Thymus (tissue), 11 donors: ENCODE results near the gene LENG8. TPM values are rescaled to one million over a fixed set of nuclear protein-coding genes. Genes with fewer than 3 reads are reported as not detected.

Source experiments
- DNase-seq, 9 donors: peaks; one replicate each; pipeline ENCODE4 v3.0.0-alpha.2; 2013; ENCODE audit warnings: low spot score in 9 of 9, low read depth in 6 of 9, missing footprints in 1 of 9
- H3K27ac ChIP-seq, 2 donors: one replicate each; pipeline ENCODE4 v1.5.1; 2013; ENCODE audit warnings: control low read depth in 1 of 2, low read depth in 1 of 2, low read length in 1 of 2, mild to moderate bottlenecking in 1 of 2, moderate library complexity in 1 of 2
- H3K27me3 ChIP-seq, 2 donors: one replicate each; pipeline ENCODE4 v1.5.1; 2013; ENCODE audit warnings: low read length in 1 of 2; ENCODE audit not compliant: control insufficient read depth in 2 of 2, insufficient read depth in 1 of 2
- H3K36me3 ChIP-seq, 2 donors: one replicate each; pipeline ENCODE4 v1.5.1; 2013; ENCODE audit warnings: low read length in 1 of 2, mild to moderate bottlenecking in 1 of 2, moderate library complexity in 1 of 2; ENCODE audit not compliant: control insufficient read depth in 2 of 2, insufficient read depth in 2 of 2
- H3K4me1 ChIP-seq, 2 donors: one replicate each; pipeline ENCODE4 v1.5.1; 2013; ENCODE audit warnings: low read length in 2 of 2; ENCODE audit not compliant: control insufficient read depth in 2 of 2, insufficient read depth in 2 of 2
- H3K4me3 ChIP-seq, 2 donors: one replicate each; pipeline ENCODE4 v1.5.1; 2013; ENCODE audit warnings: low read length in 2 of 2, control low read depth in 1 of 2, mild to moderate bottlenecking in 1 of 2
- H3K9me3 ChIP-seq, 2 donors: one replicate each; pipeline ENCODE4 v1.5.1; 2013; ENCODE audit warnings: low read length in 1 of 2, mild to moderate bottlenecking in 1 of 2; ENCODE audit not compliant: control insufficient read depth in 2 of 2, insufficient read depth in 1 of 2
- WGBS: extraction: QIAGEN DNeasy Blood & Tissue Kit; methylation state at CpG from one replicate; pipeline ENCODE4 v1.1.7; 2013; 5-methylcytosine and 5-hydroxymethylcytosine counted together
- polyA plus RNA-seq: library from polyadenylated mRNA; stranded (reverse); fragments of 200-250 nt; gene quantifications from one replicate; pipeline ENCODE4 v1.2.3, GENCODE V29; 2013
- total RNA-seq: library from RNA; stranded (reverse); fragments of 120-200 nt; gene quantifications from one replicate; pipeline ENCODE4 v1.2.4, GENCODE V29; 2013
- donor health status: healthy.

LENG8 gene
- total and polyA plus RNA-seq, 2 donors = 12.7 to 151 TPM

DNA sequence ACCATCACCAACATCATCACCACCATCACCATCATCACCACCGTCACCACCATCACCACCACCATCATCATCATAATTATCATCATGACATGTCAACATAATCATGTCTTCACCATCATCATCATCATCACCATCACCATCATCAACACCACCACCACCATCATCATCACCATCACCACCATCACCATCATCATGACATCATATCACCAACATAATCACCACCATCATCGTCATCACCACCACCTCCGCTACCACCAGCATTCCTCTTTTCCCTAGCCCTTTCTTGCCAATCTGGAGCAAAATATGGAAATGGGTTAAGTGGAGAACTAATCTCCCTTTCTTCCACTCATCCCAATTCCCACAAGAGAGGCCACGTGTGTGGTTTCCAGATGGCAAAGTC lies 34.8 kb upstream of the LENG8 start:
- Histone ChIP-seq H3K36me3 (no peaks in the 10 kb centered on the region), H3K9me3 (peaks cover 0 to 2% of the 10 kb centered on the region in 2 donors), H3K4me1 (peaks cover 2 to 12% of the 10 kb centered on the region in 2 donors), H3K27me3 (peaks cover 23 to 50% of the 10 kb centered on the region in 2 donors), H3K27ac (no peak overlapping the region), H3K4me3 (no peak overlapping the region)
- DNase-seq = no peak
- WGBS = 90% methylated on average over 4 of the region's 4 CpGs

DNA sequence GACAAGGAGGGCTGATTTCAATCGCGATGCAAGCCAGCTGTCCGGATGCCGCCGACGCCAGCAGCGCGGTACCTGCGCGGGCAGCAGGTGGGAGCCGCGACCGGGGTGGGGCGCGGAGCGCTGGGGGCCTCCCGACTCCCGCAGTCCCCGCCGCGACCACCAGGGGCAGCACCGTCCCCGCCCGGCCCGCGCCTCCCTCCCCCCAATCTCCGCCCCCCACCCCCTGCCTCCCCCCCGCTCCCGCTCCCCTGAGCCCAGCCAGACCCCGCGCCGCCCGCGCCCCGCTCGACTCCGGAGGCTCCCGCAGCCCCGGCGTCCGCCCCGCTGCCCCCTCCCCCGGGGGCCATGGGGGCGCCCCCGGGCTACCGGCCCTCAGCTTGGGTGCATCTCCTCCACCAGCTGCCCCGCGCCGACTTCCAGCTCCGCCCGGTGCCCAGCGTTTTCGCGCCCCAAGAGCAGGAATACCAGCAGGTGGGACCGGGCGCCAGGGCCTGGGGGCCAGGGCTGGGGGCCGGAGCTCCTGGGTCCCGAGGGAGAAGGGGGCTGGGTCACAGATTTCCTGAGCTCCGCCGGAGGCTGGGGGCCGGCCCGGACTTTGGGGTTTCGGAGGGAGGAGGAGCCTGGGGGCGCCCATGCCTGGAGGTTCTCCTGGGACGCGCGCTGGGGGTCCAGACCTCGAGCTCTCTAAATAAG lies 33.6 kb upstream of the LENG8 start, which contains the start of gene TTYH1:
TSS of gene TTYH1 (plus strand) at position 257 of the 693 bp plus-strand sequence. CDS start at position 346, 89 bp downstream.
- DNase-seq = peak in 2 of 9 donors; percentile 39 to 45
- peak within 1 kb of the TSS in 1 of 2 donors; percentile 21 for H3K4me3 ChIP-seq
- H3K36me3 ChIP-seq = no peaks in the 10 kb centered on the region
- peaks cover 0 to 2% of the 10 kb centered on the region in 2 donors for H3K9me3 ChIP-seq
- H3K27me3 ChIP-seq = peaks cover 23 to 62% of the 10 kb centered on the region in 2 donors
- H3K27ac ChIP-seq = no peak within 1 kb of the TSS
- WGBS = 2% methylated on average over 60 of the region's 68 CpGs
- peaks cover 2 to 15% of the 10 kb centered on the region in 2 donors for H3K4me1 ChIP-seq

DNA sequence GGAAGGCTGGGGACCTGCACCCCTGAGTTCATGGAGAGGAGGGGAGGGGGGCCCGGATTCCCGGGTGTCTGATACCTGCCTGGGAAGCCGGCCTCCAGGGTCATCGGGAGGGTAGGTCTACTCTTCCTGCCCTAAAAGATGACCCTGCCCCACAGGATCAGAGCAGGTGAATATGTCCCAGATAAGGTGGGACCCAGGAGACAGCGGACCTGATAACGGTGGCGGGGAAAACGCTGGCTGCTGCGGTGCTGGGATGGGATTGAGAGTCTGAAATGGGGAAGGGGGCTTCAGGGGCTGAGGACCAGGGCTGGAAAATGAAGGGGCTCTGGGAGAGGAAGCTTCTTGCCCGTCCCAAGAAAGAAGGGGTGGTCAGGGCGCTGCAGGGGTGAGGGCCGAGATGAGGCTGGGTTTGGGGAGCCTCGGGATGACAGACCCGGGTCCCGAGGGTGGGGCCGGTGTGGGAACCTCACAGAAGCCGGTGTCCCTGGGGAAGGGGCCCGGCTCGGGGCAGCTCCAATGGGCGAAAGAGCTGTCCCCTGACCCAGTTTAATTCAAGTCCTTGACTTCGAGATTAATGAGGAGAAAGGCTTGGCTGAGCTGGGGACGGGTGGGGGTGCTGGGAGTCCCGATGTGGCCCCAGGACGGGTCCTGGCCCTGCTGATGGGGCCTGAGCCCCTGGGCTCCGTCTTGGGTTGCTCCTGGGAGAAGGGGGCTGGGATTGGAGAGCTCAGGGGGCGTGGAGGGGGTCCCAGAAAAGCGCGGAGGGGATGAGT lies 32.9 kb upstream of the LENG8 start:
- H3K4me1 ChIP-seq = peaks cover 2 to 17% of the 10 kb centered on the region in 2 donors
- H3K27ac ChIP-seq = no peak overlapping the region
- H3K4me3 ChIP-seq = no peak overlapping the region
- no peak for DNase-seq
- H3K9me3 ChIP-seq = peaks cover 0 to 2% of the 10 kb centered on the region in 2 donors
- peaks cover 23 to 67% of the 10 kb centered on the region in 2 donors for H3K27me3 ChIP-seq
- no peaks in the 10 kb centered on the region for H3K36me3 ChIP-seq
- WGBS = 19% methylated on average over 28 of the region's 28 CpGs

DNA sequence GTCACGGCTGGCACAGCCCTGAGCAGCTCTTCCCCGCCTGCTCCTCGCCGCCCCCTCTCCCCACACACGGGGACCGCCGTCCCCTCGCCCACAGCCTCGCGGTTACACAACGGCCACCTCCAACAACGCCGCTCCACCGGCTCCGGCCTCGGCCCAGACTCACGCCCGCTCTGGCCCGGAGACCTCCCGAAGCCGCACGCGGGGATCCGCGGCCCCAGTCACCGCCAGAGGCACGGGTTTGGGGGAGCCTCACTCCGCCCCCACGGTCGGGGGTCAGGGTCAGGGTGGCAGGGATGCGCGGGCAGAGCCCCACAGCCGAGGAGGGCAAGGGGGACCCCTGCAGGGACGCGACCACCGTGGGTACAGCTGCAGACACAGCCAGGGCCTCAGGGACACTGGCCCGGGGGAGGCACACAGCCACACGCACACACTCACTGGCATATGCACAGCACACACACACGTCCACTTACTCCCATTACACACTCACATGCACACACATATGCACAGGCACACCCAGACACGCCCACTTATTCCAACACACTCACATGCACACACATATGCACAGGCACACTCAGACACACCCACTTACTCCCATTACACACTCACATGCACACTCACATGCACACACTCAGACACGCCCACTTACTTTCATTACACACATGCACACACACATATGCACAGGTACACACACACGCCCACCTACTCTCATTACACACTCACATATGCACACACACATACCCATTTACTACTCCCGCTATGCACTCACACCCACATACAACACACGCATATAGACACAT lies 32.1 kb upstream of the LENG8 start:
- H3K4me1 ChIP-seq = peaks cover 2 to 17% of the 10 kb centered on the region in 2 donors
- H3K27ac ChIP-seq = no peak overlapping the region
- no peak overlapping the region for H3K4me3 ChIP-seq
- H3K36me3 ChIP-seq = no peaks in the 10 kb centered on the region
- DNase-seq = no peak
- WGBS = 70% methylated on average over 44 of the region's 44 CpGs
- H3K9me3 ChIP-seq = peaks cover 0 to 2% of the 10 kb centered on the region in 2 donors
- H3K27me3 ChIP-seq = peaks cover 23 to 74% of the 10 kb centered on the region in 2 donors

DNA sequence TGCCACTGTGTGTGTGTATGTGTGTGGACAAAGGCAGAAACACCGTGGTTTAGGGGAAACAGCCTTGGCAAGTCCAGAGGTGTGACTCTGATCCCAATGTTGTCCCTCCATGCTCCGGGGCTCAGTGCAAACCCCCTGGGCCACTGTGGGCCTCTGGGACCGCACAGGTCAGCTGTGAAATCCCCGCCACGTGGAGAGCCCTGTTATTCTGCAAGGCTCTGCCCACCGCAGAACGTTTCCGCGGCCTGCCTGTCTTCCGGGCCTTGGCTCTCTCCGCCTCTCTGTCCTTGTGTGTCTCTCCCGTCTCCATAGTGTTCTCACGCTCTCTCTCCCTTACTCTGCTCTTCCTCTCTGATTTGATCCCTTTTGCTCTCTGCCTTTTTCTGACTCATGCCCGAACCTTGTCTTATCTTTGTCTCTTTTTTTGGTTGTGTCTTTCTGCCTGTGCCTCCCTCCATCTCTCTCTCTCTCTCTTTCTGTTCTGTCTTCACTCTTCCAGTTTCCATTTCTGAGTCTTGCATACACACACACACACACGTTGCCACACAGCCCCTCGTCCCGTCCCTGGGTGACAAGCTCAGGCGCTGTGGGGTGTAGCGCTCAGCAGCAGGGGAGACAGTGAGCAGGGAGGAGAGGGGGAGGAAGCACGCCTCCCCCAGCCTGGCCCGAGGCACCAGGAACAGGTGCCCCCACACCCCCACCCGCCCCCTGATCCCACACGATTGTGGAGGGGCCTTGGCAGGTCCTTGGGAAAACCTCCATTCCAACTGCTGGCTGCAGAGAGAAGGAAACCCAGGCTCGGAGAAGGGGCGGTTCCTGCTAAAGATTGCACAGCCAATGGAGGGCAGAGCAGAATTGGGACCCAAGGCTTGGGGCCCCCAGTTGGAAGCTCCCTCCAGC lies 30.7 kb upstream of the LENG8 start:
- Histone ChIP-seq H3K27ac (no peak overlapping the region), H3K4me1 (peaks cover 2 to 17% of the 10 kb centered on the region in 2 donors), H3K4me3 (no peak overlapping the region), H3K9me3 (peaks cover 0 to 2% of the 10 kb centered on the region in 2 donors), H3K27me3 (peaks cover 25 to 80% of the 10 kb centered on the region in 2 donors), H3K36me3 (no peaks in the 10 kb centered on the region)
- peak in 1 of 9 donors; percentile 31 for DNase-seq
- 16% methylated on average over 25 of the region's 25 CpGs for WGBS

DNA sequence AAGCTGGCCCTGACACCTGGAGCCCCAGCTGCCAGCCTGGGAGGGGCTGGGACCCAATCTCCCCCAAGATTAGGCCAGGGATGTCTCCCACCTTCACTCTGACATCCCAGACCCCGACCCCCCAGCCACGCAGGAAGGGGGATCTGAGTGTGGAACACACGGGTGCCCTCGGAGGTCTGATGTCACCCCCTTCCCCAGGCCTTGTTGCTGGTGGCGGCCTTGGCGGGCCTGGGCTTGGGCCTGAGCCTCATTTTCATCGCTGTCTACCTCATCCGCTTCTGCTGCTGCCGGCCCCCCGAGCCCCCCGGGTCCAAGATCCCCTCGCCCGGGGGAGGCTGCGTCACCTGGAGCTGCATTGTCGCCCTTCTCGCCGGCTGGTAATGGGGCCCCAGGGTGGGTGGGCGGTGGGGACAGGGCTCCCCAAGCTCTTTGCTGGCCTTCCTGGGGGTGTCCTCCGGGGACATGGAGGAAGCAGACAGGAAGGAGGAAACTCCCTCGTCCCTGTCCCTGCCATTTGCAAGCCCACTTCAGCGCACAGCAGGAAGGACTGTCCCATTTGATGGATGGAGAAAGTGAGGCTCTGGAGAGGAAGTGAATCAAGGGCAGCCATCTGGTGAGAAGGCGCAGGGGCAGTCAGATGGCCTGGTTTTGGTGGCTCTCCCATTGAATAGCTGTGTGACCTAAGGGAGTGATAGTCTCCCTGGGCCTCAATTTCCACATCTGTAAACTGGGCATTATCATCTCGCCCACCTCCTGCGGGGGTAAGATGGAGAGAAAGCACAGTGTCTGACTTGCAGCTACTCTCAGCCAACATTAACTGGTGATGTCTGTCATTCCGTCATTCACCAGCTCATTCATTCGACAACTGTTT lies 29.8 kb upstream of the LENG8 start:
- peaks cover 2 to 17% of the 10 kb centered on the region in 2 donors for H3K4me1 ChIP-seq
- H3K27me3 ChIP-seq = peaks cover 25 to 83% of the 10 kb centered on the region in 2 donors

DNA sequence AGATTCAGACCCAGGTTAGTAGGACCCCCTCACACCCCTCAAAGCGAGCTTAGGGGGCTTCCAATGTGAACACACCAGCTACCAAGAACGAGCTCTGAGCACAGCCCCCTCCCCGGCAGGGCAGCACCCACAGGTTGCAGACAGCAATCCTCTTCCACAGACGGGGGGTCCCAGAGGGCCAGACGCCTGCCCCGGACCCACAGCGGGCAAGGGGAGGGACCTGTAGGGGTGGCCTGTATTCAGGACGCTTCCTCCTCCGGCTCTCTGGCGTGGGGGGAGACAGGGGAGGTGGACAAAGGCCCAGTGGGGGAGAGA lies 29.0 kb upstream of the LENG8 start:
- WGBS = 77% methylated on average over 10 of the region's 10 CpGs
- no peak overlapping the region for H3K27ac ChIP-seq
- H3K36me3 ChIP-seq = no peaks in the 10 kb centered on the region
- DNase-seq = no peak
- H3K9me3 ChIP-seq = no peaks in the 10 kb centered on the region
- H3K27me3 ChIP-seq = peaks cover 18 to 78% of the 10 kb centered on the region in 2 donors
- peaks cover 2 to 17% of the 10 kb centered on the region in 2 donors for H3K4me1 ChIP-seq
- H3K4me3 ChIP-seq = no peak overlapping the region

More for the DNA sequence above, 29.8 kb upstream of the LENG8 start:
- Histone ChIP-seq H3K9me3 (no peaks in the 10 kb centered on the region), H3K4me3 (no peak overlapping the region), H3K36me3 (no peaks in the 10 kb centered on the region), H3K27ac (no peak overlapping the region)
- no peak for DNase-seq
- 93% methylated on average over 26 of the region's 26 CpGs for WGBS
